Fibroblast of skin of right quadriceps (primary cell): ENCODE results near the gene KANK4.

Source experiments
- DNase-seq: peaks from one replicate; pipeline ENCODE4 v3.0.0-alpha.2; 2013

KANK4 gene

DNA sequence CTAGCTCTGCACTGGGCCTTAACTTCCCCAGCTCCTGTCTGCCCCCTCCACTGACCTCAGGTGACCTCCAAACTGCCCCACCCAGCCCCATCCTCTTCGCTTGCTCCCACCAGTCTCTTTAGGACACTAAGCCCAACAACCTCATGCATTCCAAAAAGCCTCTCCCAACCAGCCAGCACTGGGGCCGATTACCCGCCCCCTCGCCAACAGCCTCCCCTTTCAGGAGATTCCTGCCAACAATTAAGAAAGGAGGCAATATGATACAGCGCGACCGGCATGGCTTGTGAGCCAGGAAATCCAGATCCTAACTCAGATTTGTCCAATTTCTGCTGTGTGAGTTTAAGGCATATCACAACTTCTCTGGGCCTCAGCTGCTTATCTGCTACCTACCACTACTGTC lies 14.7 kb downstream of the KANK4 start:
- DNase-seq: no peak

DNA sequence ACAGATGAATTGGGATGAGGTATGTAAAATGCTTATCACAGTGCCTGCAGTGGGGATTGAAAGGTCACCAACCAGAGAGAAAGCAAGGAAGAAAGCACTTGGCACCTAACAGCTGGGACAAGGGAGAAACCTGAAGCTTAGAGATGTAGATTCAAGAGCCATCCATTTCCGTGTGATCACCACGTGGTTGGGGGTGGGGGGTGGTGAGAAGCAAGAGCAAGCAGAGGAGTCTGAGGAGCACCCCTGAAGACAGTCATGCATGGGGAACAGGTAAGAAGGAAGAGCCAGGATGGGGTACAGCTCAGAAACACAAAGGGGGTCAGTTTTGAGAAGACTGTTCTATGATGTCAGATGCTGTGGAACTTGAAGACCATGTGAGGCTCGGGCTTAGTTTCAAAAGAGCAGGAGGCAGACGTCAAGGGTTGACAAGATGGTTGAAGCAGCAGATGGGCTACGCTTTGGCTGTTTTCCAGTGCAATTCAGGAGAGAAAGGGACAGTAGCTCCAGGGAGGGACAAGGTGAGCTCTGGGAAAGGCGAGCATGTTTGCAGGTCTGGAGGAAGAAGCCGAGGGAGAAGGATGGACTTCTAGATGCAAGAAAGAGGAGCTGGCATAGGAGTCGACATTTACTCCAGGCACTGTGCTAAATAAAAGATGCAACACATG lies 17.4 kb downstream of the KANK4 start:
- no peak for DNase-seq

DNA sequence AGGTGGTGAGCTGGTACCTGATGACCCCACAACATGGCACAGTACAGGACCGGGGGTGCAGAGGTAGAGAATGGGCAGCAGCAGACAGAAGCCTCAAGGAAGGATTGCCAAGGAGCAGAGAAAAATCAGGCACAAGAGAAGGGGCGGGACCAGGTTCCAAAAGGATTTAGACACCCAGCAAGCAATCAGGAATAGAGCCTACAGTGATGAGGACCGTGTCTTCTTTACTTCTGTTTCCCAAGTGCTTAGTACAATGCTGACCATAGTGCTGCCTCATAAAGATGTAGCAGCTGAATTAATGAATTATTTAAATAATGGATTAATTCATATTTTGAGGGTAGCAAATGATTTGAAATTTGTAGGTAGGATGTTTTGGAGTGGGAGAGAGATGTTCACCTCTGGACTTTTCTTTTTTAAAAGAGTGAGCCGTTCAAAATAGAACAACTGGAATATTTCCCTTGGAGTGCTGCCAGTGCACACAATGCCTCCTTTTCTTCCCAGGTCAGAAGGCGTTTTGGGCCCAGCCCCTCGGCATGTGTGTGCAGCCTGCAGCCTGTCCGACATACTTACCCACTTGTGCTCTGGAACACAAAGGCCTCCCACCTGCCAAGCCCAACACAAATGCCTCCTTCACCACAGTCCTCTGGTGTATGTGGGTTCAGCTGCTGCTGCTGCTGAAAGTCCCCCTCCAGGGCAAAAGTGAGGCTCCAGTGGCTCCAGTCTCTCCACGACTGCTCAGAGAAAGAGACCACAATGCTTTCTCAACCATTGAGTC lies 19.6 kb downstream of the KANK4 start:
- no peak for DNase-seq

DNA sequence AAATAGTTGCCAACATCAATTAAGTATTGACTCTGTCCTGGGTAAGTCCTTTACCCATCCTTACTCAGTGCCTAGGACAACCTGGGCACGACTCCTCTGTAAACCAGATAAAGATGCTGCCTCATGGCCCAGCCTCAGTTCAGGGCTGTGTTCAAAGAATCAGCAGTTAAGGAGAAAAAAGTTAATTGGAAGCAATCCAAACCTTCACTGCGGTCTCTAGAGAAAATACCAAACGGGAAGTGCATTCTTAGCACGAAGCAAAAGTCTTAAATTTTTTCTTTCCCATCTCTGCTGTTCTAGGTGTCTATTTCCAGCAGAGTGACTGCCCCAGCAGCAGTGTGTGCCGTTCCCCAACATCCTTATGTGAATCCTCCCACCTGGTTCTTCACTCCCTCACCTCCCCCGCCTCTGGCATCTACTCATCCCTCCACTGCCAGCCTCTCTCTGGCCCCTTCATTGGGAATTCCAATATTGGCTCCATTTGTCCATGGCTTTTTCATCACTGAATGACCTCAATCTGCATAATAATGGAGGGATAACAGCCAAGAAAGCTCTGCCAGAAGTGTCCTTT lies 23.2 kb downstream of the KANK4 start:
- peak; percentile 85 for DNase-seq

DNA sequence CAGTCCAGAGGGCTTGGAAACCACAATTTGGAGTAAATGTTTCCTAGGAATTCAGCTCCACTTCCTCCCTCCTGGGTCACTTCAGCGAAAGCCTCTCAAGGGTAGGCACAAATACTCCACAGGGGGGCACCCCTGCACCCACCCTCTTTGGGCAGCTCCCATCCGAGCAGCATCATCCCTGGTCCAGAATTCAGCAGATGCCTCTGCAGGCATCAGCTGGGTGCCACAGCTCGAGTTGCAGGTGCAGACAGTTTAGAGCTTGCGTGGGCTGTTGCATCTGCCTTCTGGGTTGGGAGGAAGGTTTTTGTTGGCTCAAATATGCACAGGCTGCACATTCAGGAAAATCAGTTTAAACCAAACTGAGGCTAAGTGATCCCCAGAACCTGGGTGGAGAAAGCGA lies 25.0 kb downstream of the KANK4 start:
- DNase-seq: no peak

DNA sequence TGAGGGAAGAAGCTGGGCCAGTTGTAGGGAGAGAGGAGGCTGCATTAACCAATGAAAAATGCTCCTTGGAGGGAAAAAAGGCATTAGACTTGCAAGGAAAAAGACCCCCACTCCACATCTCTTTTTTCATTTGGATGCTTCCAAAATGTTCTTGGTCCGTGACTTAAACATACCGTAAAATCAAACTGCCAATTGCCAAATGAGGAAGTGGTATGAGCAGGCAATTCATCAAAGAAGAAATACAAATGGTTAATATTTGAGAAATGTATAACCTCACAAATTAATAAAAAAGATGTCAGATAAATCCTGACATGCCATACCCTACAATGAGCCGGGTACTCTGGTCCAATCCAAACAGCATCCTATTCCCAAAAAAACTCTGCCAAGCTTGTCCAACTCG lies 30.6 kb downstream of the KANK4 start:
- DNase-seq: no peak

DNA sequence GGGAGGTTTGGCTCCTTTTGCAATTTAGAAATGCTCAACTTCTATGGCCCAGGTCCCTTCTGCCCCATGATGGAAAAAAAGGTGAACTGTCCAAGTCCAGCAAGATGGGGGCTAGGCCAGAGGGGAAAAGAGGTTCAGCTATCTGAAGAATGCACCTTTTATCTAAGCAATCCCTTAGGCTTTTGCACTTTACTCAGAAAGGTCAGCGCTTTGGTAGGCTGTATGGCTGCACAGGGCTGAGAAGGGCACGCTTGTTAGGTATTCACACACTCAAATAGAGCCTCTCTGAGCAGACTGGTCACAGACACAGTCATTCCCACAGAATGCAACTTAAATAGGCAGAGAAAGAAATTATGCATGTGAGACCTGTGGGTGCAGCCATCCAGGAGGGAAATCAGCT lies 31.0 kb downstream of the KANK4 start:
- DNase-seq: no peak

DNA sequence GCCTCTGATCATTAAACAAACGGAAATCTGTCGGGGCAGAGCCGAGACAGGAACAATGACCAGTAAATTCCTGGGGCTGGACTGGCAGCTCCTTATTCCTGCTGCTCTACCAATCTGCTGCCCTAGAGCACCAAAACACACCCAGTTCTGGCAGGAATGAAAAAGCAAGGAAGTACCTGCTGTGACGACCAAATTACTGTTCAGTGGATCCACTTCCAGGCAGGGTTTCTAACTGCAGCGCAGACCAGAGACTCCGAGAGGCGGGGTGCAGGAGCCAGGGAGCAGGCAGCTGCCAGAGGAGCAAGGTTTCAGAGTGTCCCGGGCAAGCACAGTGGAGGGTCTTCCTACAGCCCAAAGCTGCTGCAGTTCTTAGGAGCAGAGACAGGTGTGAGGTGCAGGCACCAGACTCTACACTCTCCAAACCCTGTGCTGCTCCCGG lies 32.4 kb downstream of the KANK4 start:
- no peak for DNase-seq

DNA sequence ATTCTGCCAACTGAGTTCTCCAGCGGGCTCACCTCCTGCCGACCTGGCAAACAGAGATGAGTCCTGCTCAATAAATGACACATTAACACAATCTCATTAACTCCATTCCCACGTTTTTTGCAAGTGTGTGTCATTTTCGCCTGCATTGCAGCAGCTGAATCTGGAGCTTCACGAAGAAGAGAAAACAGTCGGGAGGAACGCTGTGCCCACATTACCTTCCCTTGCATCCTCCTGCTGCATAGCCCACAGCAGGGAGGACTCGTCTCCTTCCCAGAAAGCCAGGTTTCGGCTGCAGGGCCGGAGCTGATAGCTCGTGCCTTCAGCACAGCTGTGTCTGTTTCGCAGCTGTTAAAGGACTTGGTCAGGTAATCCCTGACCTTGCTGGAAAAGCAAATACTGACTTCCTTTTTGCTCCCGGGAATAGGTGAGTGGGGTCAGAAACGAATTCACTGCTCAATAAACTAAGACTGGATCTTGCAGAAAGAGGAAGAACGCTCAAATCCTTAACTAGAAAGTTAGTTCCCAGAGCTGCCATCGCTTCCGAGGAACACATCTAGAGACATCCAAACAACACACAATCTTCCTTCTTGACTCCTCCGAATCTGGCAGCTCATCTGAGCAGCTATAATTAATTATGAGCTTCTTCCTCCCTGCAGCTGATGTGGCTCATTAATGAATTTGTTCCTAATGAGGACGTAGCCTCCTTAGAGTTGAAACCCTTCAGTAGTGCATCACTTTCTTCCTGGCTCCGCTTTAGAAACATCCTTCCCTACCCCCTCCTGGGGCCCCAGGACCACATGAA lies 33.0 kb downstream of the KANK4 start:
- no peak for DNase-seq

DNA sequence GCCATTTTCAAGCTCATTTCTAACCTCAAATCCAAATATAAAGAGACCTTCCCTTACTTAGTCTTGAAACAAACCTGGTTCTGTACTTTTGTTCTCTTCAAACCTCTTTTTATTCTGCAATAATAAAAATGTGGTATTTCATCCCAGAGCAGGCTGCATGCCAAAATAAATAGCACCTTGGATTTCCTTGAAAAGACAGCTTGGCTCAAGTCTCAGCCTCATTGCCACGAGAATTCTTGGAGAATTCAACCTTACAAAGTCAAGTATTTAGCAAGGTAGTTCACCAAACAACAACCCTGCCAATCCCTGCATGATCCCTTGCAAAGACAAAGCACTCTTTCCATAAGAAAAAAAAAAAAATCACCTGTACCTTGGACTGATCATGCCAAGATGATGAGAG lies 33.8 kb downstream of the KANK4 start:
- DNase-seq: no peak

DNA sequence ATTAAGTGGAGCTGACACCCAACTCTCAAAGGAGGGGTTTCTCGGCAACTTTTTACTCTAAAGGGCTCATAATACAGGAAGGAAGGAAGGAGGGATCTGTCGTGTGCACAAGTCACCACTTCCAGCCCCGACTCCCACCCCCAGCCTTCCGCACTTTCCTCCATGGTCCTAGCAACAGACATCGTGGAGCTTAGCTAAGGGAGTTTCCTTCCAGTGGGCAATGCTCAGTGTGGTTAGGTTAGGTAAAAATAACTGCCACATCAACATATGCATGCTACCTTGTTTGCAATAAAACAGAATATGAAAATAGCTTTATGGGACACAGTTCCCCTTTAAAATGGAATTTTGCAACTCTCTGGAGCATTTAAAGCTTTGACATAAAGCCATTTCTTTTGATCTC lies 35.2 kb downstream of the KANK4 start:
- no peak for DNase-seq

DNA sequence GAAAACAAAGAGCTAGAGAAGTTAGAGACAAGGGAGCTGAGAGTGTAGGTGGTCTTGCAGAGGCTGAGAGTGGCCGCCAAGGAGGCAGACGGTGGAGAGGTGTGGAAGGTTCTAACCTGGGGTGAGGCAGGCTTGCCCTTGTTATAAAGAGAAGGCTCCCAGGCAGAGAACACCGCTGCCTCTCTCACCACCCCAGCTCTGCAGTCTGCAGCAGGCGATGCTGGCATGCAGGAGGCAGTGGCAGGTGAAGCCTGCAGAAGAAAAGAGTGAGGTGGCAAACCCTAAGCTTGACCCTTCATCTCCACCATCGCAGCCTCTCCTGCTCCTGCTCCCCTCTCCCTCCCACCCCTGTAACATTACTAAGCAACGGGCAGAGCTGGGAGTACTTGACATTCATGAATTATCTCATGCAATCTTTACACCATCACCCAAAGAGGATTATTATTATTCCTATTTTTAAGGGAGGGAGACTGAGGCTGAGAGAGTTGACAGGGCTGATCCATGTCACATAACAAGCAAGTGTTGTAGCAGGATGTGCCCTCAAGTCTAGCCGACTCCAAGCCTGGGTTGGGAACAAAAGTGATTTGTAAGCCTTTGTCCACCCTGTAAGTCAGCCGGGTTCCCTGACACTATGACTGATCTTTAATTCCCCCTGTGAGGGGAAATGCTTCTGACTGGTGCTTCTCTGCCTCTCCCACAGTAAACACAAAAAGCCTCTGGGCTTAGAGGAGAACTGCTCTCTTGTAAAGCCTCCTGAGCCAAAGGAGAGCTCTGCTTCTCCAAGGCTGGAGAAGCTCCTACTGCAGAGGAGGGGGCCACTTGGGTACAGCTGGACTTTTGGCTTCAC lies 36.1 kb downstream of the KANK4 start:
- DNase-seq: no peak

DNA sequence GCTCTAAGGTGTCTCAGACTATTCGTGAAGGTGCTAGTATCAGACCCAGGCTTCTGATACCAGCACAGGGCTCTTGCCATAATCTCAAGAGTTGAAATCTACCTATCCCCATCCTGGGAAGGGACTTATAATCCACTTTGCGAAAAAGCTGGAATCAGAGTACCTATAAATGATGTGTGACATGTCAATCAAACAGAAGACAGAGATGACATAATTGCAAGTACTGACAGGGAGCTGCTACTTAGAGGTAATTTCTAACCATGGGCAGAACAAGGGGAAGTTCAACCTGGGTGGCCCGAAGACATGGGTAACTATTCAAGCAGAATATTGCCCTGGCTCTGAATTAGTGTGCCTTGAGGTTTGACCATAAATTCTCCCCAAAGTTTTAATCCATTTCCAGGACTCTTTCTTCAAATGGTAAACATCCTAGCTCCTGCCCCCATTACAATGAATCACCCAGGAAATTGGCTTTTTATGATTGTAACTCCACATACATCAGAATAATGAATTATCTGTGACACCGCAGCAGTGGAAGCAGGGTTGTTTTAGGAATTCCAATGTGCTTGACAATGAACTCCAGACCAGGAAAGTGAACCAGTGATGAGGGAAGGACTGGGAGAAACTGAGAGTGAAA lies 37.2 kb downstream of the KANK4 start:
- peak; percentile 68 for DNase-seq

DNA sequence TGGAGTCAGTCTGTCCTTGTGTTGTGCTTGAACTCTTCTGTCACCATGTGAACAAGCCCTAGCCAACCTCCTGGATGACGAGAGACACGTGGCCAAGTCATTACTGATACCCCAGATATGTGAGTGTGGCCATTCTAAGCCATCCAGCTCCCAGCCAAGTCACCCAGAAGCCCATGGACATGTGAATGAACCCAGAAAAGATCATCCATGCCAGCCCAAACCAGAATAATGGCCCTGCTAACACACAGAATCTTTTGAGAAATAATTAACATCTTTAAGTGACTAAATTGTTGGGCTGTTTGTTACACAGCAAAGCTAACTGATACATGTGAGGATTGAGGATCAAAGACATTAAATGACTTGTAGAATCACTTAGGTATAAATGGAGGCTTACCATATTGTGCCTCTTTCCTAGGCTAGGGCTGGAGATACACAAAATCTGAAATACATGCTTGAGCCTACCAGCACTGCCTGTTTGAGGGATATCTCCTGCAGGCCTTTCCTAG lies 38.2 kb downstream of the KANK4 start:
- no peak for DNase-seq

DNA sequence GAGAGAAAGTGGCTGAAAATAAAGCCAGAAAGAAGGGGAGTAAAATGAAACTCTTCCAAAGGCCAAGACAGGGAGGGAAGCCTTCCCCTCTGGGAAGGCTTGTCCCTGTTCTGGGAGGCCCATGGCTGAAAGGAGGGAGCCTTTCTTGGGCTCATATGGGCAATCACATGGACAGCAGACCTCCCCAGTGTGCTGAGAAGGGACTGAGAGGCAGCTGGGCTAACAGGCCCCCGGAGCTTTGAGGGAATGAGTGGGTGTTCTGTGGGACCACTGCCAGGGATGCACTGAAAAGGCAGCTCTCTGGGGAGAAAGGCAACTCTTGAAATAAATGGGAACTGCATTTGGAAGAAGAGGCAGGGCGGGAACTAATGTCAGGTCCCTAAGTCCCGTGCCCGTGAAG lies 39.1 kb downstream of the KANK4 start:
- DNase-seq: no peak

DNA sequence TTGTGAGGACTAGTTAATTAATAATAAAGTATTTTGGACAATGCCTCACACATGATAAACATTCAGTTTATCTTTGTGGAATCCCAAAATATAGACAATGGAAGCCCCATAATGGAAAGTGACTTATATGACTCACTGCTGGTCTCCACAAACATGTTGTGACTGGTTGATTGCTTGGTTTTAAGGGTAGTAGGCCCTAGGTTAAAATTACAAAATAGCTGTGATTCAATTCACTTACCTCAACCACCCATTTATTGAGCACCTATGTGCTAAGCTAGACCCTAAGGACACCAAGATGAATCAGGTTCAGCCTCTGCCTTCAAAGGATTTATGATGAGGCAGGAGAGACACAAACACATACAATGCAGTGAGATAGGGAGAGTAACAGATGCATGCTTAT lies 42.4 kb downstream of the KANK4 start:
- no peak for DNase-seq

DNA sequence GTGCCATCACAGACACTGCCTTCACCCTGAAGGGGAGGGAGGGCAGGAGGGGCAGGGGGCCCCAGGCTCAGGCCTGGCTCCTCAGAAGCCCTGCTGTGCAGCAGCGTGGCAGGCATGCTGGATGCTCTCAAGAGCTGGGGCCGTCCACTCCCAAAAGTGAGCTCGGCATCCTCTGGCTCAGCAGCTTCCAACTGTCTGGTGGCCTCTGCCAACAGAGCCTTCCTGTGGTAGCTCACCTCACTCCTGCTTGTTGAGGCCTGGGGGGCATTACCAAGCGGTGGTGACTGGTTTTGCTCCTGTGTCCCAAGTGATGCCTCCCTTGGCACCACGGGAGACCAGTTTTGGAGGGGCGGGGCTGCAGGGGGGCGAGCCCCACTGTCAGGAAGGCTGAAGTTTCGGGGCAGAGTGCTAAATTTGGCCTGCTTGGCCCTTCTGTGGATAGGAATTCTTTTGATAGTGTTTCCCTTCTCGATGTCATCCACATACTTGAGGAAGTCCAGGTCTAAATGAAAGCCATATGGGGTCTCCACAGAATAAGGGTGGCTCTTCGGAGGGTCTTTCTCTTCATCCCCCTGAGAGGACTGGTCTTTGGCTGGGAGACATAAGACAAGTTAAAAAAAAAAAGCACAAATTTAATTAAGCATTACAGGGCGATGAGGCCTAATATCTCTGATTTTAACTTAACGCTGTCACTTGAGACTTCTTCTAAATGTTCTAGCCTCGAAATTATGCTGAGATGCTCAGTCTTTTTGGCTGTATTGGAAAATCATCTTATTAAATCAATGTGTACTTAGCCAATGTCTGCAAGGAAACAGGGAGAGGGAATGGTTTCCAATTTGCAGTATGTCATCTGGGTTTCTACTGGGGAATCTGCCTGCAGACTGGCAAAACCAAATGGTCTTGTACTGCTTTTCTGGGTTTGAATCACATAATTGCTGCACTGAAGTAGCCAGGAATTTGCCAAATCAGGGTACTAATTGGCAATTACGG lies 44.4 kb downstream of the KANK4 start:
- no peak for DNase-seq

DNA sequence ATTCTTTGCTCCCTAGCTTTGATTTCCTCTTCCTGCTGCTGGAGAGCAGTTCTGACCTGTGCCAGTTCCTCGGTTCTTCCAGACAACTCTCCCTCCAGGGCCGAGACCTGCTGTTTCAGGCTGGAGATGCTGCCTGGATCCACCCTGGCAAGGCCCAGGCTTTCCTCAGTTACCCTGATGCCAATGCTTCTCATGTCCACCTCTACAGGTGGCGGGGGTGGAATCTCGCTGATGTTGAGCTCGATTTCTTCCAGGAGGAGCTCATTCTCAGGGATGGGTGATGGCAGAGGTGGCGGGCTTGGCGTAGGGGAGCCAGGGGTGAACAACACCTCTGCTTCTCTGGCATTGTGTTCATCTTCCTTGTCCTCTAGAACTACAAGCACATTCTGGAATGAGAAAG lies 45.3 kb downstream of the KANK4 start:
- DNase-seq: no peak

DNA sequence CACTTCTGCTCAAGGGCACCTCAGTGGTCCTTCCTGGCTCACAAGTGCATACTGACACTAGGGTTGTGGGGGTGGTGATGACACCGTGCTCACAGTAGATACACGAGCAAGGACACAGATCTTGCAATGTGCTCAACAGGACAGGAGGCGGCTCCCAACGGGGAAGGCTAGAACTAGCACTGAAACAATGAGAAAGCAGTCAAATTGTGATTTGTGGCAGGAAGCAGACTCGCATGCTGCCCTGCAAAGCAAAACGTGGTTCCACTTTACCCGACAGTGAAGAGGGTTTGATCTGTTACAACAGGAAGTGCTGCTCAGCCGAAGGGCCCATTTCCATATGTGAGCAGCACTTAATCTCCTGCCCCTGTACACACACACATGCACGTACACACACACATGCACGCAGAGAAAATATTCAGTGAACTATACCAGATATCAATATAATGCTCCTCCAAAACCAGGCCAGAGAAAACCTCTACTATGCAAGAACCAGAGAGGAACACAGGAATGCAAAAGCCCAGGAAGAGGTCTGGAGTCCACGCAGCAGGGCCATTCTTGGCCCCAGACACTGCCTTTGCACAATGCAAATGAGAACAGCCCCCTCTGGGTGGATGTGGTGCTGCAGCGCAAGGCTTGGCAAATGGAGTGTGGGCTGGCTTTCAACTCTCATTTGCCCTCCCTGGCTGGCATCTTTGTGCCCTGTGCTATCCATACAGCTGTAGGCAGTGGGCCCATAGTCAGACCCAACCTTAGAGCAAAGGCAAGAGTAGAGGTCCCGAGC lies 47.1 kb downstream of the KANK4 start:
- DNase-seq: peak; percentile 72

DNA sequence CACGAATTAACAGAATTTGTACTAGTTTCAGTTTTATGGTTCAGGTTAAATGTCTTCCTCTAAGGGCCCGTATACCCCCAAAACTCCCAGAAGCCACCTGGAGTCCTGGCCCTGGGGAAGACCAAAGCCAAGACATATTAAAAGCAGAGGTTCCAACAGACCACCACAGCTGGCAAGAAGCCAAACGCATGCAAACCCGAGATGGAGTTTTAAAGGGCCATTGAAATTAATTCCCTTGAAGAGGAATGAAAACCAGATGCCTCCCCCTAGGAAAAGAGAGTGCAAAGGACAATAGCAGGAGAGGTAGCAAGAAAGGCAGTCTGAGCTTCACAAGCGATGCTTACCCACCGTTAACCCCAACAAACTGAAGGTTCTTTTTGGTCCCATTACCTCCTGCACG lies 48.1 kb downstream of the KANK4 start:
- DNase-seq: no peak
